Endothelial cell of umbilical vein (primary cell): ENCODE results near the gene ZNF658. TPM values are rescaled to one million over a fixed set of nuclear protein-coding genes. Genes with fewer than 3 reads are reported as not detected.
"Not testable (repeated sequence)": the region's sequence is repeated elsewhere in the genome, so short reads cannot be mapped to it uniquely, and the experiment has no call there.

ENCODE experiments used
- BruUV-seq: library from RNA; stranded (reverse); fragments of 400-500 nt; replicated peaks from 2 replicates; lab custom pipeline; 2021; lab: Mats Ljungman, UMichigan
- CTCF ChIA-PET: fragments of 300-600, 350-600 bp; sonication (Branson Sonifier 250); formaldehyde crosslinking; loops from one replicate; lab custom pipeline; 2021; ENCODE audit warnings: antibody characterized with exemption, inconsistent platforms; lab: Charles Lee
- POLR2A ChIA-PET: fragments of 300-600, 350-600 bp; sonication (Branson Sonifier 250); formaldehyde crosslinking; loops from one replicate; lab custom pipeline; 2021; ENCODE audit warnings: antibody characterized with exemption, inconsistent platforms; lab: Charles Lee
- DNase-seq: peaks from one replicate; pipeline ENCODE4 v3.0.0-alpha.2; 2011; ENCODE audit warnings: low read depth, low spot score
- FAIRE-seq: peaks from 2 replicates; lab custom pipeline; 2011; peaks lifted over from hg19 to GRCh38; lab: Jason Lieb, UNC
- H2AFZ ChIP-seq: 2 replicates; pipeline ENCODE4 v1.6.0; 2012; ENCODE audit warnings: low read depth, low read length, control low read depth, inconsistent platforms
- H3K27ac ChIP-seq: 2 replicates; pipeline ENCODE4 v1.5.1; 2011; ENCODE audit warnings: low read depth, mild to moderate bottlenecking, control low read depth, low read length, moderate library complexity; ENCODE audit not compliant: insufficient read depth
- H3K27me3 ChIP-seq, 2 experiments: 2 replicates each; pipeline versions ENCODE4 v1.6.0 to v1.6.1; 2011; ENCODE audit warnings: low read length in 2 of 2, mixed read lengths in 1 of 2; ENCODE audit not compliant: control insufficient read depth in 2 of 2, insufficient read depth in 2 of 2
- H3K36me3 ChIP-seq, 2 experiments: 2 replicates in 1 of 2; 3 replicates in 1 of 2; pipeline ENCODE4 v1.5.1; 2011; ENCODE audit warnings: low read length in 2 of 2, mild to moderate bottlenecking in 1 of 2, moderate library complexity in 1 of 2; ENCODE audit not compliant: control insufficient read depth in 2 of 2, insufficient read depth in 2 of 2; ENCODE audit errors: extremely low read depth in 1 of 2
- H3K4me1 ChIP-seq: 3 replicates; pipeline ENCODE4 v1.5.1; 2011; ENCODE audit warnings: mild to moderate bottlenecking, low read length; ENCODE audit not compliant: control insufficient read depth, insufficient read depth; ENCODE audit errors: extremely low read depth
- H3K4me2 ChIP-seq: 2 replicates; pipeline ENCODE4 v1.6.1; 2011; ENCODE audit warnings: low read length, control low read depth, mixed read lengths; ENCODE audit not compliant: insufficient read depth
- H3K4me3 ChIP-seq, 3 experiments: fragments of 200-600 bp in 1 of 3; sonication (generic), shearing (Covaris generic) in 1 of 3; replicated peaks in 1 of 3; 2 replicates each; pipeline ENCODE4 v1.5.1; 2011 to 2016; ENCODE audit warnings: control low read depth in 3 of 3, low read length in 3 of 3, mild to moderate bottlenecking in 2 of 3, inconsistent platforms in 1 of 3, low read depth in 1 of 3, moderate library complexity in 1 of 3; ENCODE audit not compliant: insufficient read depth in 1 of 3
- H3K79me2 ChIP-seq: 2 replicates; pipeline ENCODE4 v1.6.0; 2012; ENCODE audit warnings: low read length, inconsistent platforms; ENCODE audit not compliant: control insufficient read depth, insufficient read depth
- H3K9ac ChIP-seq: replicated peaks from 2 replicates; pipeline ENCODE3; 2011; ENCODE audit warnings: low read length, control low read depth; ENCODE audit not compliant: insufficient read depth; ENCODE audit errors: extremely low read depth
- H3K9me1 ChIP-seq: replicated peaks from 3 replicates; pipeline ENCODE4 v1.6.0; 2011; ENCODE audit warnings: mild to moderate bottlenecking, low read length; ENCODE audit not compliant: control insufficient read depth, insufficient read depth; ENCODE audit errors: extremely low read depth
- H3K9me3 ChIP-seq: replicated peaks from 2 replicates; pipeline ENCODE4 v1.5.1; 2012; ENCODE audit warnings: low read length, inconsistent platforms; ENCODE audit not compliant: control insufficient read depth, insufficient read depth
- H4K20me1 ChIP-seq: replicated peaks from 2 replicates; pipeline ENCODE3; 2011; ENCODE audit warnings: mild to moderate bottlenecking, low read length; ENCODE audit not compliant: control insufficient read depth, insufficient read depth; ENCODE audit errors: extremely low read depth
- dilution Hi-C: fragments of 300-500 bp; cut with MboI; formaldehyde crosslinking; loops from one replicate; pipeline ENCODE4 v1.15.0; 2019; ENCODE audit warnings: low sequenced_read_pairs; ENCODE audit not compliant: extremely low pct_ligation_motif_present
- intact Hi-C: fragments of 100-400 bp; cut with micrococcal nuclease; formaldehyde crosslinking; loops from one replicate; pipeline ENCODE4 v1.10.0; 2022
- polyA plus RNA-seq, 4 experiments: library from polyadenylated mRNA; depleted of rRNA in 3 of 4; stranded (reverse) in 3 of 4; unstranded in 1 of 4; fragments of >200 nt; gene quantifications; 2 replicates each; pipeline versions ENCODE4 v1.2.1 to v1.2.3, GENCODE V29; 2011 to 2012; ENCODE audit warnings: missing spikeins in 1 of 4
- total RNA-seq: library from RNA; stranded (reverse); gene quantifications from 2 replicates; pipeline ENCODE4 v1.2.3, GENCODE V29; 2021

ZNF658 gene
- total and polyA plus RNA-seq, 2 donors (not counting 3 experiments of a cell fraction or from before 2014, with no cell fraction given): 0.76 to 2.9 TPM

DNA sequence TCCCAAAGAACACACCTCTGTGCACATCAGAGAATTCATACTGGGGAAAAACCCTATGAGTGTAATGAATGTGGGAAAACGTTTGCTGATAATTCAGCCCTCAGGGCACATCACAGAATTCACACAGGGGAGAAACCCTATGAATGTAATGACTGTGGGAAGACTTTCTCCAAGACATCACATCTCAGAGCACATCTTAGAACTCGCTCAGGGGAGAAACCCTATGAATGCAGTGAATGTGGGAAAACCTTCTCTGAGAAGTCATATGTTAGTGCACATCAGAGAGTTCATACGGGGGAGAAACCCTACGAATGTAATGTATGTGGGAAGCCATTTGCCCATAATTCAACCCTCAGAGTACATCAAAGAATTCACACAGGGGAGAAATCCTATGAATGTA lies 19.5 kb downstream of the ZNF658 start:
- FAIRE-seq, H4K20me1 ChIP-seq, H3K27me3 ChIP-seq, DNase-seq, dilution Hi-C loops, H3K9me3 ChIP-seq, H3K9ac ChIP-seq, BruUV-seq, H3K4me2 ChIP-seq, H3K4me1 ChIP-seq, H3K27ac ChIP-seq, H2AFZ ChIP-seq, H3K9me1 ChIP-seq, H3K36me3 ChIP-seq, H3K4me3 ChIP-seq, CTCF ChIA-PET, H3K79me2 ChIP-seq, POLR2A ChIA-PET, intact Hi-C loops: not testable (repeated sequence)

DNA sequence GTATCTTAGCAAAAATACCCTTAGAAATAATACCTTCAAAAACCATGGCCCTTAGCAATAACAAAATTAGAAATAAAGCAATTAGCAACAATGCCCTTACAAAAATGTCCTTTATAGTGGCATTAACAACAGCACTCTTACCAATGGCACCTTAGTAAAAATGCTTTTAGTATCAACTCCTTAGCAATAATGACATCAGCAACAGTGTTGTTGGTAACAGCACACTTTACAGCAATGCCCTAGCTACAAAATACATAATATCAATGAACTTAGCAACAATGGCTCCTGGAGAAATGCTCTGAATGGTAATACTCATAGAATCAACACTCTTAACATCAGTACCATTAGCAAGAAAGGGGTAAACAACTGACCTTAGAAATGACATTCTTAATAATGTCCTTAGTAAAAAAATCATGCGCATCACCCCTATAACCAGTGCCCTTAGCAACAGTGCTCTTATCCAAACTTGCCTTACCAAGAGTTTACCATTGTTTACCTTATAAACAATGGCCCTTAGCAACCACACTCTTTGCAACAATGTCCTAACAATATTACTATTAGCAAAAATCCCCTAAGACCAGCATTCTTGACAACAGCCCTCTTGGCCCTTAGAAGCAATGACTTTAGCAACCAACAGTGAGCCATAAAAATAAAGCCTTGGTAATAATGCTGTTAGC lies 35.8 kb downstream of the ZNF658 start:
- H3K4me3 ChIP-seq, DNase-seq, intact Hi-C loops, H3K4me1 ChIP-seq, H3K27me3 ChIP-seq, CTCF ChIA-PET, H3K9me3 ChIP-seq, H3K9me1 ChIP-seq, H3K27ac ChIP-seq, H3K9ac ChIP-seq, H3K36me3 ChIP-seq, dilution Hi-C loops, POLR2A ChIA-PET, FAIRE-seq, H4K20me1 ChIP-seq, H2AFZ ChIP-seq, BruUV-seq, H3K79me2 ChIP-seq, H3K4me2 ChIP-seq: not testable (repeated sequence)

GRCh38 chr9:66937662-66938061 lies 37.1 kb downstream of the ZNF658 start:
- H3K27ac ChIP-seq, DNase-seq, H3K4me1 ChIP-seq, intact Hi-C loops, POLR2A ChIA-PET, H3K36me3 ChIP-seq, BruUV-seq, CTCF ChIA-PET, H3K9ac ChIP-seq, H3K9me1 ChIP-seq, dilution Hi-C loops, H3K79me2 ChIP-seq, H3K27me3 ChIP-seq, H3K4me3 ChIP-seq, H2AFZ ChIP-seq, H4K20me1 ChIP-seq, FAIRE-seq, H3K9me3 ChIP-seq, H3K4me2 ChIP-seq: not testable (repeated sequence)

GRCh38 chr9:66938322-66938721 lies 37.8 kb downstream of the ZNF658 start:
- BruUV-seq, H3K9me1 ChIP-seq, FAIRE-seq: not testable (repeated sequence)

More at GRCh38 chr9:66938322-66938721, 37.8 kb downstream of the ZNF658 start:
- H3K79me2 ChIP-seq, H3K36me3 ChIP-seq, H3K9me3 ChIP-seq, H3K27me3 ChIP-seq, CTCF ChIA-PET, H4K20me1 ChIP-seq, H3K4me3 ChIP-seq, H2AFZ ChIP-seq, H3K4me1 ChIP-seq, POLR2A ChIA-PET, H3K9ac ChIP-seq, H3K27ac ChIP-seq, DNase-seq, dilution Hi-C loops, H3K4me2 ChIP-seq, intact Hi-C loops: not testable (repeated sequence)
